K562 (cell line): Measurements from ENCODE around the gene OR10H3.

ENCODE experiments used
- EZH2 ChIP-seq: IDR thresholded peaks from 2 replicates; pipeline ENCODE4 v1.6.1; 2012; ENCODE audit warnings: low read depth, mild to moderate bottlenecking, inconsistent platforms, low read length, borderline replicate concordance
- HNRNPL ChIP-seq: fragments of 200-400 bp; formaldehyde crosslinking; IDR thresholded peaks from 2 replicates; pipeline ENCODE4 v1.6.1; 2017; ENCODE audit warnings: low read depth, mild to moderate bottlenecking, low read length
- NR3C1 ChIP-seq: sonication (generic); formaldehyde crosslinking; IDR thresholded peaks from 2 replicates; pipeline ENCODE4 v1.8.1; 2022; ENCODE audit warnings: missing genetic modification reagents

- TF ChIP-seq NR3C1 (no peak), HNRNPL (no peak), EZH2 (no peak)
These were observed 31.8 kb downstream of the OR10H3 start for GRCh38 chr19:15769586-15769985.
